ENCODE measurements around the gene TCEAL4.

TCEAL4 gene

GRCh38 chrX:103565752-103566151 is 19.6 kb upstream of the TCEAL4 start:
- no peaks in the 10 kb centered on the region for H3K36me3 ChIP-seq (replicated peaks; ENCODE audit: insufficient read depth, low read length)
- peak overlapping the region; percentile 54; the same call in 1 of the 2 replicates for H3K4me2 ChIP-seq (ENCODE audit: low read depth, low read length)
- DNase-seq, result no peak
- no peaks in the 10 kb centered on the region for H4K20me1 ChIP-seq (ENCODE audit: insufficient read depth, low read length)
- H3K9me2 ChIP-seq (replicated peaks; ENCODE audit: insufficient read depth, low read length), result no peaks in the 10 kb centered on the region
- H3K4me1 ChIP-seq (ENCODE audit: low read length), result peaks cover 26% of the 10 kb centered on the region
- no peaks in the 10 kb centered on the region for H3K9me3 ChIP-seq (replicated peaks; ENCODE audit: insufficient read depth, low read length)
- no peaks in the 10 kb centered on the region for H3K79me2 ChIP-seq (ENCODE audit: low read length)
- peak overlapping the region; percentile 10; the same call in 1 of the 2 replicates for H3K9ac ChIP-seq (ENCODE audit: low read length)
- H3K4me3 ChIP-seq (ENCODE audit: low read length), result peak overlapping the region; percentile 38
- no peaks in the 10 kb centered on the region for H3K27me3 ChIP-seq (replicated peaks; ENCODE audit: insufficient read depth, low read length)
- H3K27ac ChIP-seq (ENCODE audit: low read length), result peak overlapping the region; percentile 60; the same call in 1 of the 2 replicates
- H2AFZ ChIP-seq (ENCODE audit: low read length), result no peak overlapping the region
- 0 out of 2 replicates have a peak, but pooled peaks cover 4% of the 10 kb centered on the region for H3F3A ChIP-seq (ENCODE audit: insufficient read depth, low read length)
- TF ChIP-seq EZH2phosphoT487 (IDR thresholded peaks at IDR 0.05; ENCODE audit: low read length), result no peak
- no peak for TF ChIP-seq CTCF (IDR thresholded peaks at IDR 0.05; ENCODE audit: low read length)
- TF ChIP-seq EZH2 (optimal IDR thresholded peaks at IDR 0.05; ENCODE audit: low read depth, low read length), result no peak

GRCh38 chrX:103571121-103571520 is 14.2 kb upstream of the TCEAL4 start:
- H3K27ac ChIP-seq (ENCODE audit: low read length), result no peak overlapping the region
- H3K79me2 ChIP-seq (ENCODE audit: low read length), result no peaks in the 10 kb centered on the region
- H4K20me1 ChIP-seq (ENCODE audit: insufficient read depth, low read length), result no peaks in the 10 kb centered on the region
- TF ChIP-seq EZH2 (optimal IDR thresholded peaks at IDR 0.05; ENCODE audit: low read depth, low read length) (no peak), EZH2phosphoT487 (IDR thresholded peaks at IDR 0.05; ENCODE audit: low read length) (no peak)
- no peak overlapping the region for H3K9ac ChIP-seq (ENCODE audit: low read length)
- no peak overlapping the region for H3K4me3 ChIP-seq (ENCODE audit: low read length)
- H3K36me3 ChIP-seq (replicated peaks; ENCODE audit: insufficient read depth, low read length), result no peaks in the 10 kb centered on the region
- no peaks in the 10 kb centered on the region for H3K9me3 ChIP-seq (replicated peaks; ENCODE audit: insufficient read depth, low read length)
- H2AFZ ChIP-seq (ENCODE audit: low read length), result no peak overlapping the region
- peaks cover 5% of the 10 kb centered on the region for H3K4me1 ChIP-seq (ENCODE audit: low read length)
- no peaks in the 10 kb centered on the region for H3K27me3 ChIP-seq (replicated peaks; ENCODE audit: insufficient read depth, low read length)
- H3K4me2 ChIP-seq (ENCODE audit: low read depth, low read length), result no peak overlapping the region
- H3F3A ChIP-seq (ENCODE audit: insufficient read depth, low read length), result no peaks in the 10 kb centered on the region
- no peaks in the 10 kb centered on the region for H3K9me2 ChIP-seq (replicated peaks; ENCODE audit: insufficient read depth, low read length)
- DNase-seq, result no peak

- no peak overlapping the region for H3K4me2 ChIP-seq (ENCODE audit: low read depth, low read length)
- no peak overlapping the region for H3K27ac ChIP-seq (ENCODE audit: low read length)
- H3K79me2 ChIP-seq (ENCODE audit: low read length), result no peaks in the 10 kb centered on the region
- no peaks in the 10 kb centered on the region for H4K20me1 ChIP-seq (ENCODE audit: insufficient read depth, low read length)
- DNase-seq, result no peak
- H3K9me2 ChIP-seq (replicated peaks; ENCODE audit: insufficient read depth, low read length), result no peaks in the 10 kb centered on the region
- no peak overlapping the region for H3K4me3 ChIP-seq (ENCODE audit: low read length)
- no peaks in the 10 kb centered on the region for H3F3A ChIP-seq (ENCODE audit: insufficient read depth, low read length)
- no peaks in the 10 kb centered on the region for H3K4me1 ChIP-seq (ENCODE audit: low read length)
- H3K9ac ChIP-seq (ENCODE audit: low read length), result no peak overlapping the region
- no peaks in the 10 kb centered on the region for H3K36me3 ChIP-seq (replicated peaks; ENCODE audit: insufficient read depth, low read length)
- no peaks in the 10 kb centered on the region for H3K27me3 ChIP-seq (replicated peaks; ENCODE audit: insufficient read depth, low read length)
- no peak for TF ChIP-seq EZH2phosphoT487 (IDR thresholded peaks at IDR 0.05; ENCODE audit: low read length)
- TF ChIP-seq EZH2 (optimal IDR thresholded peaks at IDR 0.05; ENCODE audit: low read depth, low read length), result no peak
- TF ChIP-seq CTCF (IDR thresholded peaks at IDR 0.05; ENCODE audit: low read length), result no peak
- H3K9me3 ChIP-seq (replicated peaks; ENCODE audit: insufficient read depth, low read length), result no peaks in the 10 kb centered on the region
- H2AFZ ChIP-seq (ENCODE audit: low read length), result no peak overlapping the region
Observed at GRCh38 chrX:103571726-103572125, 13.6 kb upstream of the TCEAL4 start.

- no peak for DNase-seq
- Histone ChIP-seq H3K79me2 (ENCODE audit: low read length) (no peaks in the 10 kb centered on the region), H3K4me3 (ENCODE audit: low read length) (no peak overlapping the region), H3K4me1 (ENCODE audit: low read length) (no peaks in the 10 kb centered on the region), H4K20me1 (ENCODE audit: insufficient read depth, low read length) (no peaks in the 10 kb centered on the region), H3K9me2 (replicated peaks; ENCODE audit: insufficient read depth, low read length) (no peaks in the 10 kb centered on the region), H3K36me3 (replicated peaks; ENCODE audit: insufficient read depth, low read length) (no peaks in the 10 kb centered on the region), H3K27ac (ENCODE audit: low read length) (no peak overlapping the region), H3K27me3 (replicated peaks; ENCODE audit: insufficient read depth, low read length) (no peaks in the 10 kb centered on the region), H3F3A (ENCODE audit: insufficient read depth, low read length) (no peaks in the 10 kb centered on the region), H3K9me3 (replicated peaks; ENCODE audit: insufficient read depth, low read length) (no peaks in the 10 kb centered on the region), H3K4me2 (ENCODE audit: low read depth, low read length) (no peak overlapping the region), H3K9ac (ENCODE audit: low read length) (no peak overlapping the region), H2AFZ (ENCODE audit: low read length) (no peak overlapping the region)
- TF ChIP-seq EZH2 (optimal IDR thresholded peaks at IDR 0.05; ENCODE audit: low read depth, low read length) (no peak), EZH2phosphoT487 (IDR thresholded peaks at IDR 0.05; ENCODE audit: low read length) (no peak), CTCF (IDR thresholded peaks at IDR 0.05; ENCODE audit: low read length) (no peak)
Observed at GRCh38 chrX:103573202-103573601, 12.1 kb upstream of the TCEAL4 start.
